GM21526 (cell line): ENCODE data around the gene DRC1.
"Not testable (repeated sequence)": the region's sequence is repeated elsewhere in the genome, so short reads cannot be mapped to it uniquely, and the experiment has no call there.

Source experiments
- ATAC-seq: cut with Tn5 transposase; IDR thresholded peaks from one replicate; pipeline ENCODE4 v1.9.1; 2021; ENCODE audit warnings: moderate library complexity; ENCODE audit not compliant: unreplicated experiment, low FRiP score

DRC1 gene

GRCh38 chr2:26462100-26462499 lies 60.4 kb downstream of the DRC1 start:
- ATAC-seq, result no peak

GRCh38 chr2:26462511-26463243 lies 61.0 kb downstream of the DRC1 start:
- no peak for ATAC-seq

GRCh38 chr2:26463244-26464192 lies 61.8 kb downstream of the DRC1 start:
- no peak for ATAC-seq

- ATAC-seq, result no peak
Measured at GRCh38 chr2:26464390-26465265, 62.9 kb downstream of the DRC1 start.

GRCh38 chr2:26465266-26465925 lies 63.7 kb downstream of the DRC1 start:
- ATAC-seq, result no peak

- ATAC-seq, result no peak
Measured at GRCh38 chr2:26465981-26466471, 64.3 kb downstream of the DRC1 start.

- no peak for ATAC-seq
Measured at GRCh38 chr2:26466662-26467310, 65.1 kb downstream of the DRC1 start.

- ATAC-seq, result not testable (repeated sequence)
Measured at GRCh38 chr2:26468544-26468943, 66.8 kb downstream of the DRC1 start.

- ATAC-seq, result no peak
Measured at GRCh38 chr2:26469092-26469710, 67.5 kb downstream of the DRC1 start.

- ATAC-seq, result no peak
Measured at GRCh38 chr2:26469955-26470354, 68.2 kb downstream of the DRC1 start.

- no peak for ATAC-seq
Measured at GRCh38 chr2:26470601-26471260, 69.0 kb downstream of the DRC1 start.

- no peak for ATAC-seq
Measured at GRCh38 chr2:26471289-26471688, 69.6 kb downstream of the DRC1 start.

GRCh38 chr2:26471766-26472706 lies 70.3 kb downstream of the DRC1 start:
- no peak for ATAC-seq

GRCh38 chr2:26472821-26473655 lies 71.3 kb downstream of the DRC1 start:
- no peak for ATAC-seq

GRCh38 chr2:26473796-26474195 lies 72.1 kb downstream of the DRC1 start:
- ATAC-seq, result no peak

- ATAC-seq, result no peak
Measured at GRCh38 chr2:26474261-26474785, 72.6 kb downstream of the DRC1 start.
